Measurements from ENCODE around the gene ITM2C. TPM values are rescaled to one million over a fixed set of nuclear protein-coding genes. Genes with fewer than 3 reads are reported as not detected.

ITM2C gene
- total and polyA plus RNA-seq, 8 donors, result 26.2 to 96.3 (median 41.0) TPM

- ATAC-seq, result no peak
- TF ChIP-seq, protein P1, sequence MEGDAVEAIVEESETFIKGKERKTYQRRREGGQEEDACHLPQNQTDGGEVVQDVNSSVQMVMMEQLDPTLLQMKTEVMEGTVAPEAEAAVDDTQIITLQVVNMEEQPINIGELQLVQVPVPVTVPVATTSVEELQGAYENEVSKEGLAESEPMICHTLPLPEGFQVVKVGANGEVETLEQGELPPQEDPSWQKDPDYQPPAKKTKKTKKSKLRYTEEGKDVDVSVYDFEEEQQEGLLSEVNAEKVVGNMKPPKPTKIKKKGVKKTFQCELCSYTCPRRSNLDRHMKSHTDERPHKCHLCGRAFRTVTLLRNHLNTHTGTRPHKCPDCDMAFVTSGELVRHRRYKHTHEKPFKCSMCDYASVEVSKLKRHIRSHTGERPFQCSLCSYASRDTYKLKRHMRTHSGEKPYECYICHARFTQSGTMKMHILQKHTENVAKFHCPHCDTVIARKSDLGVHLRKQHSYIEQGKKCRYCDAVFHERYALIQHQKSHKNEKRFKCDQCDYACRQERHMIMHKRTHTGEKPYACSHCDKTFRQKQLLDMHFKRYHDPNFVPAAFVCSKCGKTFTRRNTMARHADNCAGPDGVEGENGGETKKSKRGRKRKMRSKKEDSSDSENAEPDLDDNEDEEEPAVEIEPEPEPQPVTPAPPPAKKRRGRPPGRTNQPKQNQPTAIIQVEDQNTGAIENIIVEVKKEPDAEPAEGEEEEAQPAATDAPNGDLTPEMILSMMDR (IDR thresholded peaks at IDR 0.05), result no peak
Measured at GRCh38 chr2:230871361-230872150, 6.8 kb downstream of the ITM2C start.

DNA sequence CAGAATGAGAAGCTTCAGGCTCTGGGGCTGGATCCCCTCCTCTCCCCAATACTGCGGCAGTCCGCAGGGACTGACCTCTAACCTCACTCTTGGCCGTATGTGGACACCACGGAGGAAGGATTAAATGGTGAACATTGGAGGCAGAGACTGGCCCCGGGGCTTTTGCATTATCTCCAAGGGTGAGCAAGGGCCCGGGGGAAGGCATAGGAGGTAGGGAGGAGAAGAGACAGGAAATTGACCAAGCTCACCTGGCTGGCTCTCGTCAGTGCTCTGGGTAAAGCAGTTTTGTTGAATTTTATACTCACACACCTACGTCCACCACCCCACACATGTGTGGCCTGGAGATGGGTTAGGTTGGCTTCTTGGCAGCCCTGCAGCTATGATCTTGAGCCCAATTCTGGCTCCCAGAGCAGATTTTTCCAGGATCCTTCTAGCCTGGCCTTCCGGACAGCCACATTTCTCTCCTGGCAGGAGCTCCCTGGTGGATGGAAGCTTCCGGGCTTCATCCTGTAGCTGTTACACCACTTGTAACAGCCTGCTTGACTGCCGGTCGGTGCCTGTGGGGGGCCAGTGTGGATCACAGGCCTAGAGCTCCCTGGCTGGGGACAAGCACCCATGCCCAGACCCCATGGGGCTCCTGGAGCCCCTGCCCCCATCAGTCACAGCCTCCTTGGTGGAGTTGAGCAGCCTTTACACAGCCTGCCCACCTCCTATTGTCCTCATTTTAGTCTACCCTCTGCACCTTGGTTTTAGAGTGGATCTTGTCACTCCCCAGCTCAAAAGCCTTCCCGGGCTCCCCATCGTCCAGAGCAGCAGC, 7.6 kb downstream of the ITM2C start:
- TF ChIP-seq, protein P1 (IDR thresholded peaks at IDR 0.05), result no peak
- Histone ChIP-seq H3K27me3 (no peaks in the 10 kb centered on the region), H3K36me3 (peaks cover 0 to 5% (median 0%) of the 10 kb centered on the region in 3 donors), H3K4me1 (peaks cover 0 to 2% (median 0%) of the 10 kb centered on the region in 3 donors), H3K4me3 (no peak overlapping the region), H3K27ac (no peak overlapping the region), H3K9me3 (no peaks in the 10 kb centered on the region)
- DNase-seq (no peak), FAIRE-seq (no peak), ATAC-seq (no peak)
- intact Hi-C loops (cut with DNase I), result loop anchor here in 1 of 3 donors (2.0 kb wide), 1 partner anchor 54 kb away; no protein-coding TSS in a partner anchor
- WGBS, 2 donors, result 88 to 94% methylated on average over 14 of the region's 14 CpGs

More at GRCh38 chr2:230871361-230872150, 6.8 kb downstream of the ITM2C start:
- no peaks in the 10 kb centered on the region for H3K36me3 ChIP-seq
- intact Hi-C loops (cut with DNase I), result loop anchor here in 1 of 3 donors (2.0 kb wide), 1 partner anchor 55 kb away; no protein-coding TSS in a partner anchor
- peaks cover 0 to 10% (median 5%) of the 10 kb centered on the region in 3 donors for H3K4me1 ChIP-seq
- DNase-seq, result peak in 1 of 6 donors; percentile 47
- H3K27ac ChIP-seq, result no peak overlapping the region
- no peaks in the 10 kb centered on the region for H3K27me3 ChIP-seq
- FAIRE-seq, result no peak
- WGBS, 2 donors, result 80 to 87% methylated on average over 17 of the region's 17 CpGs
- H3K9me3 ChIP-seq, result no peaks in the 10 kb centered on the region
- H3K4me3 ChIP-seq, result no peak overlapping the region

- DNase-seq (no peak), FAIRE-seq (no peak), ATAC-seq (no peak)
- H3K27me3 ChIP-seq, result no peaks in the 10 kb centered on the region
- WGBS, 2 donors, result 89 to 93% methylated on average over 21 of the region's 21 CpGs
- no peaks in the 10 kb centered on the region for H3K4me1 ChIP-seq
- TF ChIP-seq, protein P1 (IDR thresholded peaks at IDR 0.05), result no peak
- H3K36me3 ChIP-seq, result peaks cover 0 to 10% (median 0%) of the 10 kb centered on the region in 3 donors
- intact Hi-C loops (cut with DNase I), result loop anchor here in 1 of 3 donors (2.0 kb wide), 1 partner anchor 54 kb away; no protein-coding TSS in a partner anchor
- H3K27ac ChIP-seq, result no peak overlapping the region
- H3K9me3 ChIP-seq, result no peaks in the 10 kb centered on the region
- no peak overlapping the region for H3K4me3 ChIP-seq
Measured at GRCh38 chr2:230872968-230873660, 8.4 kb downstream of the ITM2C start.

- no peak for FAIRE-seq
Measured at GRCh38 chr2:230873661-230874401, 9.1 kb downstream of the ITM2C start.

More at GRCh38 chr2:230873661-230874401, 9.1 kb downstream of the ITM2C start:
- H3K4me3 ChIP-seq, result no peak overlapping the region
- H3K4me1 ChIP-seq, result no peaks in the 10 kb centered on the region
- no peaks in the 10 kb centered on the region for H3K27me3 ChIP-seq
- WGBS, 2 donors, result 86 to 88% methylated on average over 13 of the region's 13 CpGs
- TF ChIP-seq, protein P1 (IDR thresholded peaks at IDR 0.05), result no peak
- no peak overlapping the region for H3K27ac ChIP-seq
- intact Hi-C loops (cut with DNase I), result loop anchor here in 1 of 3 donors (2.0 kb wide), 1 partner anchor 53 kb away; no protein-coding TSS in a partner anchor
- H3K9me3 ChIP-seq, result no peaks in the 10 kb centered on the region
- no peak for ATAC-seq
- H3K36me3 ChIP-seq, result peaks cover 0 to 10% (median 0%) of the 10 kb centered on the region in 3 donors
- DNase-seq, result peak in 1 of 6 donors; percentile 45

All from pancreas (tissue), 10 donors.